K562 (cell line): ENCODE measurements around the gene MBD6. TPM values are rescaled to one million over a fixed set of nuclear protein-coding genes. Genes with fewer than 3 reads are reported as not detected.
A peak's percentile ranks its signal among the peaks of the same experiment; 100 is the strongest.

Experiments used
- CEBPG ChIP-seq, 3 experiments: fragments of 200-800 bp in 1 of 3; sonication (Bioruptor generic) in 1 of 3; sonication (generic) in 1 of 3; formaldehyde crosslinking in 1 of 3; IDR thresholded peaks in 2 of 3; conservative IDR thresholded peaks in 1 of 3; 2 replicates each; pipeline versions ENCODE4 v1.6.1 to v1.8.0; 2016 to 2022; ENCODE audit warnings: missing compliant biosample characterization in 2 of 3, missing genetic modification characterization in 2 of 3, mild to moderate bottlenecking in 1 of 3, missing genetic modification reagents in 1 of 3
- FOXK2 ChIP-seq, 2 experiments: fragments of 450-650 bp; IDR thresholded peaks in 1 of 2; conservative IDR thresholded peaks in 1 of 2; 2 replicates each; pipeline ENCODE4 v1.6.1; 2016; ENCODE audit warnings: low read depth in 2 of 2, mild to moderate bottlenecking in 1 of 2
- HNRNPUL1 ChIP-seq: fragments of 200-400 bp; formaldehyde crosslinking; IDR thresholded peaks from 2 replicates; pipeline ENCODE4 v1.6.1; 2017; ENCODE audit warnings: low read length
- HSF4 ChIP-seq: fragments of 250-450 bp; sonication (Bioruptor Pico); IDR thresholded peaks from 2 replicates; pipeline ENCODE4 v2.1.2; 2022; ENCODE audit warnings: mild to moderate bottlenecking, moderate library complexity, borderline replicate concordance
- KHSRP ChIP-seq: fragments of 450-650 bp; IDR thresholded peaks from 2 replicates; pipeline ENCODE4 v1.6.1; 2017
- KLF16 ChIP-seq: IDR thresholded peaks from 2 replicates; pipeline ENCODE4 v1.6.1; 2016; ENCODE audit warnings: antibody characterized with exemption
- MCM2 ChIP-seq: fragments of 450-650 bp; IDR thresholded peaks from 2 replicates; pipeline ENCODE4 v1.6.1; 2017; ENCODE audit warnings: low read depth, mild to moderate bottlenecking
- MTA1 ChIP-seq: fragments of 450-650 bp; IDR thresholded peaks from 2 replicates; pipeline ENCODE4 v1.6.1; 2017; ENCODE audit warnings: borderline replicate concordance
- NFRKB ChIP-seq: fragments of 450-650 bp; IDR thresholded peaks from 2 replicates; pipeline ENCODE4 v1.6.1; 2016; ENCODE audit warnings: low read depth
- NFXL1 ChIP-seq: fragments of 450-650 bp; formaldehyde crosslinking; IDR thresholded peaks from 2 replicates; pipeline ENCODE4 v1.4.0; 2021; ENCODE audit warnings: mild to moderate bottlenecking
- OTX1 ChIP-seq: fragments of 450-650 bp; formaldehyde crosslinking; IDR thresholded peaks from 2 replicates; pipeline ENCODE4 v1.4.0; 2022; ENCODE audit warnings: mild to moderate bottlenecking
- POLR2G ChIP-seq: fragments of 200-400 bp; formaldehyde crosslinking; IDR thresholded peaks from 2 replicates; pipeline ENCODE4 v1.6.1; 2017; ENCODE audit warnings: low read depth, mild to moderate bottlenecking, antibody characterized with exemption, low read length, moderate library complexity
- STAT5A ChIP-seq: IDR thresholded peaks from 2 replicates; pipeline ENCODE4 v1.6.1; 2012; ENCODE audit warnings: low read length, inconsistent platforms, borderline replicate concordance
- STAT5B ChIP-seq: fragments of 250-450 bp; sonication (Bioruptor Pico); IDR thresholded peaks from 2 replicates; pipeline ENCODE4 v1.8.0; 2021; ENCODE audit warnings: mild to moderate bottlenecking, inconsistent platforms
- ZFP30 ChIP-seq: fragments of 250-450 bp; sonication (Bioruptor Pico); IDR thresholded peaks from 2 replicates; pipeline ENCODE4 v1.8.0; 2022; ENCODE audit warnings: moderate library complexity, mild to moderate bottlenecking, inconsistent platforms, borderline replicate concordance
- ZNF174 ChIP-seq: fragments of 250-450 bp; sonication (Bioruptor Pico); IDR thresholded peaks from 2 replicates; pipeline ENCODE4 v1.4.0; 2020; ENCODE audit warnings: mild to moderate bottlenecking
- ZNF354B ChIP-seq: fragments of 250-450 bp; sonication (Bioruptor Pico); IDR thresholded peaks from 2 replicates; pipeline ENCODE4 v1.4.0; 2020
- ZNF75A ChIP-seq: fragments of 450-650 bp; formaldehyde crosslinking; IDR thresholded peaks from 2 replicates; pipeline ENCODE4 v1.4.0; 2020; ENCODE audit warnings: mild to moderate bottlenecking
- ZNF76 ChIP-seq: fragments of 250-450 bp; sonication (Bioruptor Pico); IDR thresholded peaks from 2 replicates; pipeline ENCODE4 v1.4.0; 2020; ENCODE audit warnings: mild to moderate bottlenecking, moderate library complexity, borderline replicate concordance
- ZNF77 ChIP-seq: fragments of 250-450 bp; sonication (Bioruptor Pico); IDR thresholded peaks from 2 replicates; pipeline ENCODE4 v1.5.0; 2020
- polyA plus RNA-seq, 8 experiments: library from polyadenylated mRNA; depleted of rRNA in 4 of 8; stranded (reverse) in 5 of 8; unstranded in 3 of 8; fragments of >200 nt; fragmentation: Nextera tagmentation in 2 of 8; fragmentation: Illumina TruSeq in 1 of 8; extraction: Ambion mirVana in 2 of 8; extraction: Trizol in 1 of 8; gene quantifications; 2 replicates each; pipeline versions ENCODE4 v1.2.1 to v1.2.3, GENCODE V29; 2011 to 2014; ENCODE audit warnings: inconsistent platforms in 1 of 8, missing spikeins in 1 of 8
- total RNA-seq, 7 experiments: library from RNA; depleted of rRNA in 6 of 7; stranded (reverse); fragments of >200 nt in 6 of 7; fragmentation: Illumina TruSeq in 2 of 7; extraction: Trizol in 2 of 7; gene quantifications; 2 replicates each; pipeline versions ENCODE4 v1.2.1 to v1.2.3, GENCODE V29; 2011 to 2021; ENCODE audit warnings: low replicate concordance in 1 of 7
- TF ChIP-seq, protein P1 (sequence below): sonication (generic); formaldehyde crosslinking; IDR thresholded peaks from 2 replicates; pipeline ENCODE4 v1.8.1; 2023; ENCODE audit warnings: mild to moderate bottlenecking, missing genetic modification reagents
- TF ChIP-seq, protein P2 (sequence below): fragments of 450-650 bp; formaldehyde crosslinking; IDR thresholded peaks from 2 replicates; pipeline ENCODE4 v1.4.0; 2022; ENCODE audit warnings: missing genetic modification characterization
- TF ChIP-seq, protein P3 (sequence below): sonication (generic); formaldehyde crosslinking; IDR thresholded peaks from 2 replicates; pipeline ENCODE4 v1.8.1; 2023; ENCODE audit warnings: mild to moderate bottlenecking, missing genetic modification reagents

The MBD6 gene
- total and polyA plus RNA-seq, 9 of the 15 experiments (the other 6 are each of a cell fraction or from before 2014, with no cell fraction given): 2.0 to 54.8 (median 3.8) TPM

DNA sequence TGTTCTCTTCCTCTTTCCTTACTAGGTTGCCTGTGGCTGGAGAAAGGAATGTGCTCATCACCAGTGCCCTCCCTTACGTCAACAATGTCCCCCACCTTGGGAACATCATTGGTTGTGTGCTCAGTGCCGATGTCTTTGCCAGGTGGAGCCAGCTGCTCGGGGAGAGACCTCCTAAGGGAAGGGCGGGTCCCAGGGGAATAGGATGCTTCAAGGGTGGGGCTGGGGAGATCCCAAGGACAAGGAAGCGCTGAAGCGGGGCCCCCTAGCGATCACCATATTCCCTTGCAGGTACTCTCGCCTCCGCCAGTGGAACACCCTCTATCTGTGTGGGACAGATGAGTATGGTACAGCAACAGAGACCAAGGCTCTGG is 24.5 kb upstream of the MBD6 start (continued):
- no peak for TF ChIP-seq KLF16
- TF ChIP-seq POLR2G: peak; percentile 55; the same call in 1 of the 2 replicates
- TF ChIP-seq OTX1 (CRISPR knock-in tag): no peak
- TF ChIP-seq, protein P1, sequence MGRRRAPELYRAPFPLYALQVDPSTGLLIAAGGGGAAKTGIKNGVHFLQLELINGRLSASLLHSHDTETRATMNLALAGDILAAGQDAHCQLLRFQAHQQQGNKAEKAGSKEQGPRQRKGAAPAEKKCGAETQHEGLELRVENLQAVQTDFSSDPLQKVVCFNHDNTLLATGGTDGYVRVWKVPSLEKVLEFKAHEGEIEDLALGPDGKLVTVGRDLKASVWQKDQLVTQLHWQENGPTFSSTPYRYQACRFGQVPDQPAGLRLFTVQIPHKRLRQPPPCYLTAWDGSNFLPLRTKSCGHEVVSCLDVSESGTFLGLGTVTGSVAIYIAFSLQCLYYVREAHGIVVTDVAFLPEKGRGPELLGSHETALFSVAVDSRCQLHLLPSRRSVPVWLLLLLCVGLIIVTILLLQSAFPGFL: no peak
- TF ChIP-seq ZNF174 (CRISPR knock-in tag): no peak
- TF ChIP-seq FOXK2 (conservative IDR thresholded peaks at IDR 0.05 in 1 of 2, IDR thresholded peaks at IDR 0.05 in 1 of 2; ENCODE audit: low read depth in 2 of 2): no peak
- TF ChIP-seq ZNF75A (CRISPR knock-in tag): no peak
- no peak for TF ChIP-seq NFXL1
- no peak for TF ChIP-seq ZNF76 (CRISPR knock-in tag)
- TF ChIP-seq ZFP30 (CRISPR knock-in tag): no peak
- TF ChIP-seq HSF4 (CRISPR knock-in tag): no peak
- no peak for TF ChIP-seq STAT5A
- no peak for TF ChIP-seq HNRNPUL1
- no peak for TF ChIP-seq ZNF354B
- no peak for TF ChIP-seq NFRKB
- no peak for TF ChIP-seq STAT5B (CRISPR knock-in tag)
- TF ChIP-seq MCM2: no peak
- TF ChIP-seq MTA1: no peak
- TF ChIP-seq ZNF77 (CRISPR knock-in tag): no peak
- TF ChIP-seq, protein P2, sequence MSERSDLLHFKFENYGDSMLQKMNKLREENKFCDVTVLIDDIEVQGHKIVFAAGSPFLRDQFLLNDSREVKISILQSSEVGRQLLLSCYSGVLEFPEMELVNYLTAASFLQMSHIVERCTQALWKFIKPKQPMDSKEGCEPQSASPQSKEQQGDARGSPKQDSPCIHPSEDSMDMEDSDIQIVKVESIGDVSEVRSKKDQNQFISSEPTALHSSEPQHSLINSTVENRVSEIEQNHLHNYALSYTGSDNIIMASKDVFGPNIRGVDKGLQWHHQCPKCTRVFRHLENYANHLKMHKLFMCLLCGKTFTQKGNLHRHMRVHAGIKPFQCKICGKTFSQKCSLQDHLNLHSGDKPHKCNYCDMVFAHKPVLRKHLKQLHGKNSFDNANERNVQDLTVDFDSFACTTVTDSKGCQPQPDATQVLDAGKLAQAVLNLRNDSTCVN (CRISPR knock-in tag): no peak
- 0 out of 2 replicates have a peak, but pooled peaks have one; percentile 30 for TF ChIP-seq CEBPG (CRISPR knock-in tag; IDR thresholded peaks at IDR 0.05)
- no peak for TF ChIP-seq CEBPG (tag; conservative IDR thresholded peaks at IDR 0.05 in 1 of 2, IDR thresholded peaks at IDR 0.05 in 1 of 2)
- TF ChIP-seq, protein P3, sequence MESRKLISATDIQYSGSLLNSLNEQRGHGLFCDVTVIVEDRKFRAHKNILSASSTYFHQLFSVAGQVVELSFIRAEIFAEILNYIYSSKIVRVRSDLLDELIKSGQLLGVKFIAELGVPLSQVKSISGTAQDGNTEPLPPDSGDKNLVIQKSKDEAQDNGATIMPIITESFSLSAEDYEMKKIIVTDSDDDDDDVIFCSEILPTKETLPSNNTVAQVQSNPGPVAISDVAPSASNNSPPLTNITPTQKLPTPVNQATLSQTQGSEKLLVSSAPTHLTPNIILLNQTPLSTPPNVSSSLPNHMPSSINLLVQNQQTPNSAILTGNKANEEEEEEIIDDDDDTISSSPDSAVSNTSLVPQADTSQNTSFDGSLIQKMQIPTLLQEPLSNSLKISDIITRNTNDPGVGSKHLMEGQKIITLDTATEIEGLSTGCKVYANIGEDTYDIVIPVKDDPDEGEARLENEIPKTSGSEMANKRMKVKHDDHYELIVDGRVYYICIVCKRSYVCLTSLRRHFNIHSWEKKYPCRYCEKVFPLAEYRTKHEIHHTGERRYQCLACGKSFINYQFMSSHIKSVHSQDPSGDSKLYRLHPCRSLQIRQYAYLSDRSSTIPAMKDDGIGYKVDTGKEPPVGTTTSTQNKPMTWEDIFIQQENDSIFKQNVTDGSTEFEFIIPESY (CRISPR knock-in tag): peak; percentile 85
- no peak for TF ChIP-seq KHSRP
